ENCODE results near the gene HPCAL4.

DNA sequence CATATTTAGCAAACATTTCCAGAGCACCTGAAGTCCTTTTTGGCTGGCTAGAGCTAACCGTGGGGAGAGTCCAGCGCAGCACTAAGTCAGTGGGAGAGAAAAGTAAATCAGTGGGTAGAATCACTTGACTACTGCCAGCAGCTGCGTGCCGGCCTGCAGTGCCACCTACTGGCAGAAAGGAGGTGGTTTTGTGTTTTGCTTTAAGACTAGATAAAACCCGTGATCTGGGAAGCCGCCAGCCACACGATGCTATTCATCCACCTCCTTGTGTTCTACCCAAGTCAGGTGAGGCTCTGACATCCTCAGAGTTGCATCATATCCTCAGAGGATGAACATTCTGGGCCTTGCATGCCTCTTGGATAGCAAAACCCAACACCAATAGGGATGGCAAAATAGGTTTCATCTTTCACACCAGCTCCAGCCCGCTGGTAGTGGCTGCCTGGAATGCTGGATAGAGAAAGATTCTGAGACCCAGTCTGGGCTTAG, 37.6 kb downstream of the HPCAL4 start:
- TF ChIP-seq, protein P1, sequence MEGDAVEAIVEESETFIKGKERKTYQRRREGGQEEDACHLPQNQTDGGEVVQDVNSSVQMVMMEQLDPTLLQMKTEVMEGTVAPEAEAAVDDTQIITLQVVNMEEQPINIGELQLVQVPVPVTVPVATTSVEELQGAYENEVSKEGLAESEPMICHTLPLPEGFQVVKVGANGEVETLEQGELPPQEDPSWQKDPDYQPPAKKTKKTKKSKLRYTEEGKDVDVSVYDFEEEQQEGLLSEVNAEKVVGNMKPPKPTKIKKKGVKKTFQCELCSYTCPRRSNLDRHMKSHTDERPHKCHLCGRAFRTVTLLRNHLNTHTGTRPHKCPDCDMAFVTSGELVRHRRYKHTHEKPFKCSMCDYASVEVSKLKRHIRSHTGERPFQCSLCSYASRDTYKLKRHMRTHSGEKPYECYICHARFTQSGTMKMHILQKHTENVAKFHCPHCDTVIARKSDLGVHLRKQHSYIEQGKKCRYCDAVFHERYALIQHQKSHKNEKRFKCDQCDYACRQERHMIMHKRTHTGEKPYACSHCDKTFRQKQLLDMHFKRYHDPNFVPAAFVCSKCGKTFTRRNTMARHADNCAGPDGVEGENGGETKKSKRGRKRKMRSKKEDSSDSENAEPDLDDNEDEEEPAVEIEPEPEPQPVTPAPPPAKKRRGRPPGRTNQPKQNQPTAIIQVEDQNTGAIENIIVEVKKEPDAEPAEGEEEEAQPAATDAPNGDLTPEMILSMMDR (IDR thresholded peaks at IDR 0.05): peak; percentile 75 to 88
- TF ChIP-seq POLR2A (IDR thresholded peaks at IDR 0.05) (no peak), EP300 (IDR thresholded peaks at IDR 0.05) (no peak), POLR2AphosphoS5 (IDR thresholded peaks at IDR 0.05) (no peak)

Measured in suprapubic skin (tissue), 4 donors.